ENCODE data around the gene GRHL1. TPM values are rescaled to one million over a fixed set of nuclear protein-coding genes. Genes with fewer than 3 reads are reported as not detected.

Gene GRHL1
- total RNA-seq, 1 experiment from 2014 or later = 2.5 TPM

DNA sequence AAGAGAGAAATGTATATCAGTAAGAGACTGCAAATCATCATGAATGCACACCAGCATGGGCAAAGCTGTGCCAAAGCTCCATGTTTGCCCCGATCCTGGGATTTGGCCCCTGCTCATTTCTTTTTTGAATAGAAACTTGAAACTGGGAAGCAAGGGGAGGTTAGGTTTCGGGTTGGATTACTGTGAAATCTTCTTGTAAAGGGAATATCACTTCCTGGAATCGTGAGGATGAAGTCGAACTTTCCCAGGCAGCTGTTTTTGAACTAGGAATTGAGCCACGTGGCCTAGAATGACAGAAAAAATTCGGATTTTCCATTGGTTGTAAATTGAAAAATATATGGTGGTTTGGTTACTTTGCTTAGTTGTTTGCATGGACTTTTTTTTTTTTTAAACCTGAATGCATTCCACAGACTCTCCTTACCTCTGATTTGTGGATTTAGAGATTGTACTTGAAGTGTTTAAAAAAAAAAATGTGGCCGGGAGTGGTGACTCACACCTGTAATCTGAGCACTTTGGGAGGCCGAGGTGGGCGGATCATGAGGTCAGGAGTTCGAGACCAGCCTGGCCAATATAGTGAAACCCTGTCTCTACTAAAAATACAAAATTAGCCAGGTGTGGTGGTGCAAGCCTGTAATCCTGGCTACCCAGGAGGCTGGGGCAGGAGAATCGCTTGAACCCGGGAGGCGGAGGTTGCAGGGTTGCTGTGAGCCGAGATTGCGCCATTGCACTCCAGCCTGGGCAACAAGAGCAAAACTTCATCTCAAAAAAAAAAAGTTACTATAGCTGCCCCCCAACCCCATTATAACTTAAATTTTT lies 32.1 kb downstream of the GRHL1 start:
- TF ChIP-seq, protein P1, sequence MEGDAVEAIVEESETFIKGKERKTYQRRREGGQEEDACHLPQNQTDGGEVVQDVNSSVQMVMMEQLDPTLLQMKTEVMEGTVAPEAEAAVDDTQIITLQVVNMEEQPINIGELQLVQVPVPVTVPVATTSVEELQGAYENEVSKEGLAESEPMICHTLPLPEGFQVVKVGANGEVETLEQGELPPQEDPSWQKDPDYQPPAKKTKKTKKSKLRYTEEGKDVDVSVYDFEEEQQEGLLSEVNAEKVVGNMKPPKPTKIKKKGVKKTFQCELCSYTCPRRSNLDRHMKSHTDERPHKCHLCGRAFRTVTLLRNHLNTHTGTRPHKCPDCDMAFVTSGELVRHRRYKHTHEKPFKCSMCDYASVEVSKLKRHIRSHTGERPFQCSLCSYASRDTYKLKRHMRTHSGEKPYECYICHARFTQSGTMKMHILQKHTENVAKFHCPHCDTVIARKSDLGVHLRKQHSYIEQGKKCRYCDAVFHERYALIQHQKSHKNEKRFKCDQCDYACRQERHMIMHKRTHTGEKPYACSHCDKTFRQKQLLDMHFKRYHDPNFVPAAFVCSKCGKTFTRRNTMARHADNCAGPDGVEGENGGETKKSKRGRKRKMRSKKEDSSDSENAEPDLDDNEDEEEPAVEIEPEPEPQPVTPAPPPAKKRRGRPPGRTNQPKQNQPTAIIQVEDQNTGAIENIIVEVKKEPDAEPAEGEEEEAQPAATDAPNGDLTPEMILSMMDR (conservative IDR thresholded peaks at IDR 0.05) = no peak
- no peaks in the 10 kb centered on the region for H4K20me1 ChIP-seq (ENCODE audit: control insufficient read depth, insufficient read depth, insufficient read length)
- no peak overlapping the region for H2AFZ ChIP-seq (ENCODE audit: low read length)

More for the DNA sequence above, 32.1 kb downstream of the GRHL1 start:
- Histone ChIP-seq H3K9ac (ENCODE audit: extremely low read depth, insufficient read length, low read length) (no peak overlapping the region), H2BK5ac (ENCODE audit: insufficient read length, low read length) (no peak overlapping the region), H4K5ac (ENCODE audit: insufficient read length, low read depth, low read length) (no peak overlapping the region), H3K79me1 (ENCODE audit: insufficient read depth, low read depth, low read length, poor library complexity, severe bottlenecking) (no peaks in the 10 kb centered on the region), H3K18ac (ENCODE audit: insufficient read length, low read depth, low read length) (no peak overlapping the region), H3T11ph (ENCODE audit: low read length) (no peak overlapping the region), H2BK15ac (ENCODE audit: low read depth, low read length) (no peak overlapping the region), H3K56ac (ENCODE audit: insufficient read length, low read depth, low read length) (no peak overlapping the region), H3K27ac (ENCODE audit: insufficient read length, low read depth, low read length) (no peak overlapping the region), H3K9me3 (ENCODE audit: control insufficient read depth, low read depth, low read length) (no peaks in the 10 kb centered on the region), H2BK120ac (ENCODE audit: low read depth, low read length, poor library complexity, severe bottlenecking) (no peak overlapping the region), H2BK12ac (ENCODE audit: insufficient read length, low read depth, low read length) (no peak overlapping the region), H2AK5ac (ENCODE audit: insufficient read length, low read length) (no peak overlapping the region), H3K27me3 (ENCODE audit: insufficient read depth, low read length) (no peaks in the 10 kb centered on the region), H4K8ac (replicated peaks; ENCODE audit: insufficient read length, low read depth, low read length) (no peak overlapping the region), H3K23me2 (ENCODE audit: insufficient read length, low read depth, low read length, poor library complexity, severe bottlenecking) (no peaks in the 10 kb centered on the region), H3K4me1 (ENCODE audit: insufficient read depth, low read length) (no peaks in the 10 kb centered on the region), H3K79me2 (ENCODE audit: insufficient read depth, low read length) (no peaks in the 10 kb centered on the region), H4K91ac (ENCODE audit: insufficient read length, low read depth, low read length) (no peak overlapping the region), H3K14ac (ENCODE audit: insufficient read depth, low read length) (no peak overlapping the region), H3K4ac (ENCODE audit: low read depth, low read length) (no peak overlapping the region), H3K23ac (ENCODE audit: insufficient read length, low read depth, low read length) (no peak overlapping the region), H3K4me2 (ENCODE audit: insufficient read depth, insufficient read length, low read length) (no peak overlapping the region), H2BK20ac (ENCODE audit: low read depth, low read length, poor library complexity, severe bottlenecking) (no peak overlapping the region)
- no CpG with 5 or more reads among the region's 15 CpGs for WGBS (ENCODE audit: extremely low coverage, insufficient read length, low lambda C conversion rate)
- DNase-seq = no peak
- no peaks in the 10 kb centered on the region for H3K9me3 Mint-ChIP-seq
- no peaks in the 10 kb centered on the region for H3K36me3 Mint-ChIP-seq (ENCODE audit: insufficient read depth in 1 of 3, low read depth in 3 of 3)
- H3K27me3 Mint-ChIP-seq (ENCODE audit: low read depth) = no peaks in the 10 kb centered on the region
- no peaks in the 10 kb centered on the region for H3K4me1 Mint-ChIP-seq
- no peak overlapping the region for H3K27ac Mint-ChIP-seq
- no peak overlapping the region for H3K4me3 Mint-ChIP-seq
